ENCODE data around the gene HDAC11. TPM values are rescaled to one million over a fixed set of nuclear protein-coding genes. Genes with fewer than 3 reads are reported as not detected.

HDAC11 gene
- total and polyA plus RNA-seq, 2 of the 13 experiments (the other 11 are each of a cell fraction or from before 2014, with no cell fraction given): 13.7 to 33.1 TPM

- TF ChIP-seq ZNF280D (CRISPR knock-in tag; IDR thresholded peaks at IDR 0.05) (0 out of 2 replicates have a peak, but pooled peaks have one; percentile 29), ZNF687 (CRISPR knock-in tag; IDR thresholded peaks at IDR 0.05) (peak; percentile 96), MAFF (IDR thresholded peaks at IDR 0.05; ENCODE audit: low read depth, low read length) (no peak), DRAP1 (CRISPR knock-in tag; IDR thresholded peaks at IDR 0.05) (peak; percentile 72), ZNF362 (CRISPR knock-in tag; IDR thresholded peaks at IDR 0.05; ENCODE audit: borderline replicate concordance) (no peak), ARID3A (IDR thresholded peaks at IDR 0.05; ENCODE audit: low read depth, low read length) (no peak; the same call in 1 of the 2 replicates), NFAT5 (CRISPR knock-in tag; IDR thresholded peaks at IDR 0.05) (no peak), ZFY (CRISPR knock-in tag; IDR thresholded peaks at IDR 0.05) (peak; percentile 76), ZNF468 (CRISPR knock-in tag; IDR thresholded peaks at IDR 0.05) (no peak), YEATS2 (CRISPR knock-in tag; IDR thresholded peaks at IDR 0.05; ENCODE audit: borderline replicate concordance) (peak; percentile 75; the same call in 1 of the 2 replicates)
Measured at GRCh38 chr3:13461169-13462124, 18.7 kb upstream of the HDAC11 start (continued).

Data from HepG2 (cell line).